ENCODE results near the gene BPNT1.

DNA sequence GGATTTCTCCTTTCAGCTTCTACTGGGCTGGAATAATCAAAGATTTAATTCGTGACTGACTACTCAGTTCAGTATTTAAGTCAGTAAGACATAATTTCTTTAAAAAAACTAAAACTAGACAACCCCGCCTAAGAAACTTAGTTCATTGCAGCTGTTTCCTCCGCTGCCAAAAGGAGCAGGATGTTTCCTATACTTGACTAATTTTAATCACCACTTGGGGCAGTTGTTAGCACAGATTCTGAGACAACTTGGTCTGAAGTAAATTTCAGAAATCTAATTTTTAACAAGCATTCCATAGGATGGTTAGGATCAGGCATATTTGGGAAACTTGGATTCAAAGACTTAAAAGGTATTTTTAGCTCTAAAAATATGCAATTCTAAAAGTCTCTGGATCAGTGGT, 77.3 kb downstream of the BPNT1 start:
- TF ChIP-seq, protein P1, sequence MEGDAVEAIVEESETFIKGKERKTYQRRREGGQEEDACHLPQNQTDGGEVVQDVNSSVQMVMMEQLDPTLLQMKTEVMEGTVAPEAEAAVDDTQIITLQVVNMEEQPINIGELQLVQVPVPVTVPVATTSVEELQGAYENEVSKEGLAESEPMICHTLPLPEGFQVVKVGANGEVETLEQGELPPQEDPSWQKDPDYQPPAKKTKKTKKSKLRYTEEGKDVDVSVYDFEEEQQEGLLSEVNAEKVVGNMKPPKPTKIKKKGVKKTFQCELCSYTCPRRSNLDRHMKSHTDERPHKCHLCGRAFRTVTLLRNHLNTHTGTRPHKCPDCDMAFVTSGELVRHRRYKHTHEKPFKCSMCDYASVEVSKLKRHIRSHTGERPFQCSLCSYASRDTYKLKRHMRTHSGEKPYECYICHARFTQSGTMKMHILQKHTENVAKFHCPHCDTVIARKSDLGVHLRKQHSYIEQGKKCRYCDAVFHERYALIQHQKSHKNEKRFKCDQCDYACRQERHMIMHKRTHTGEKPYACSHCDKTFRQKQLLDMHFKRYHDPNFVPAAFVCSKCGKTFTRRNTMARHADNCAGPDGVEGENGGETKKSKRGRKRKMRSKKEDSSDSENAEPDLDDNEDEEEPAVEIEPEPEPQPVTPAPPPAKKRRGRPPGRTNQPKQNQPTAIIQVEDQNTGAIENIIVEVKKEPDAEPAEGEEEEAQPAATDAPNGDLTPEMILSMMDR (IDR thresholded peaks at IDR 0.05) = no peak
- TF ChIP-seq POLR2A (IDR thresholded peaks at IDR 0.05) = no peak

All from Peyer's patch (tissue), 4 donors.